NOMO-1 treated with DMSO at 0.1 percent for 48 hours (cell line): ENCODE results near the gene METTL16.
"Not testable (repeated sequence)": the region's sequence is repeated elsewhere in the genome, so short reads cannot be mapped to it uniquely, and the experiment has no call there.

Experiments
- DNase-seq: peaks from one replicate; lab custom pipeline; 2025; ENCODE audit not compliant: unreplicated experiment; lab: John Stamatoyannopoulos, UW

METTL16 gene

DNA sequence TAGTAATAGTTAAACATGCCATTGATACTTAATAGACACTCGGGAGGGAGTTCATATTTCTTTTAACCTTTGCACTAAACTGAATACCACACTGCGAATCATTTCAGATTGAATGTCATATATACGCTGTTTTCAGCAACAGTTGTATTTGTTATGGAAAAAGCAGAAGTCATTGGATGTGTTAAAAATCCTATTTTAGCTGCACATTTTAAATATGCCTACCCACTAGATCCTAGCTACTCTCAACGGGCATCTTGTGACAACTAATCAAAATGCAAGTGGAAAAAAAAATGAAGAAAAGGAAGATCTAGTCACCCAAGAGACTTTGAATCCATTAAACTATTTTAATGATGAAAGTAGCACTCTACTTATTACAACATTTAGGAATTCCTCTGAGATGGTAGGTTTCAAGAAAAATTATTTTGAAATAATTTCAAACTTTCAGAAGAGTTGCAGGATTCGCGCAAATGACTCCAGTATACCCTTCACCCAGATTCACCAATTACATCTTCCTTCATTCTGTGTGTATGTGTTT lies 59.4 kb downstream of the METTL16 start:
- DNase-seq: no peak

DNA sequence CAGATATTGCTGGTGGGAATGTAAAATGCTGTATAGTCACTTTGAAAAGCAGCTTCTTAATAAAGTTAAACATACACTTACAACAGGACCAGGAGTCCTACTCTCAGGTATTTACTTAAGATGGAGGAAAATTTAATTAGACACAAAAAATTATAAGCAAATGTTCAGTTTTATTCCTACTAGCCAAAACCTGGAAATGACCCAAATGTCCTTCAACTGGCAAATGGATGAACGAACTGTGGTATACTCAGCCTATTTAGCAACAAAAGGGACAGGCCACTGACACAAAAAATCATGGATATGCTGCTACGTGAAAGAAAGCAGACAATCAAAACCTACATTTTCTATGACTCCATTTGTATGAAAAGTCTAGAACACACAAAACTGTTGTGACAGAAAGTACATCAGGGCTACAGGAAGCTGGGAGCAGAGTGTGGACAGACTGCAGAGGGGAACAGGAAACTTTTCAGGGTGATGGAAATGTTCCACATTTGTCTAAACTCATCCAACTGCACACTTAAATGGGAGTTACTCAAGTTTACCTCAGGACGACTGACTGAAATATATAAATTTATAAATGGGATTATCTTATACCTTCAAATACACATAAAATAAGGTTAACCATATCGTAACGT lies 61.6 kb downstream of the METTL16 start:
- no peak for DNase-seq

DNA sequence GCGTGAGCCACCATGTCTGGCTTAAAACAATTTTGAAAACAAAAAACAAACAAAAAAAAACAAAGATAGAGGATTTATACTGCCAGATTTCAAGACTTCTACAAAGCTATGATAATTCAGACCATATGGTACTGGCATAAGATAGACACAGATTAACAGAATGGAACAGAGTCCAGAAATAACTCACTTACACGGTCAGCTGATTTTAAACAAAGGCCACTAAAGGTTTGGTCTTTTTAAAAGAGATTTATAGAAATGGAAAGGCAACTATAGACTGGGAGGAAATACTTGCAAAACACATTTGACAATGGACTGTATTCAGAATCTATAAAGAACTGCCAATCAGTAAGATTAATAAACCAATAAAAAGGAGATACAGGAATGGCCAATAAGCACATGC lies 62.2 kb downstream of the METTL16 start:
- no peak for DNase-seq

DNA sequence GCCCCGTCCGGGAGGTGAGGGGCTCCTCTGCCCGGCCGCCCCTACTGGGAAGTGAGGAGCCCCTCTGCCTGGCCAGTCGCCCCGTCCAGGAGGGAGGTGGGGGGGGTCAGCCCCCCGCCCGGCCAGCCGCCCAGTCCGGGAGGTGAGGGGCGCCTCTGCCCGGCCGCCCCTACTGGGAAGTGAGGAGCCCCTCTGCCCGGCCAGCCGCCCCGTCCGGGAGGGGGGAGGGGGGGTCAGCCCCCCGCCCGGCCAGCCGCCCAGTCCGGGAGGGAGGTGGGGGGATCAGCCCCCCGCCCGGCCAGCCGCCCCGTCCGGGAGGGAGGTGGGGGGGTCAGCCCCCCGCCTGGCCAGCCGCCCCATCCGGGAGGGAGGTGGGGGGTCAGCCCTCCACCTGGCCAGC lies 64.2 kb downstream of the METTL16 start:
- not testable (repeated sequence) for DNase-seq

DNA sequence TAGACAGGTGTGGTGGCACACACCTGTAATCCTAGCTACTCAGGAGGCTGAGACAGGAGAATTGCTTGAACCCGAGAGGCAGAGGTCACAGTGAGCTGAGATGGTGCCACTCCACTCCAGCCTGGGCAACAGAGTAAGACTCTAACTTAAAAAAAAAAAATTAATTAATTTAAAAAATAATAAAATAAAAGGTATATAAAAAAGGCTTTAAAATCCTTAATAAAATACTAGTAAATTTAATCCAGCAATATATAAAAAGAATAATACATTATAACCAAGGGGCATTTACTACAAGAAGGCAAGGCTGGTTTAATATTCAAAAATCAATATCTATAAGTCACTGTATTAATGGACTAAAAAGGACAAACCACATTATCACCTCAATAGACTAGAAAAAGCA lies 66.0 kb downstream of the METTL16 start:
- no peak for DNase-seq

DNA sequence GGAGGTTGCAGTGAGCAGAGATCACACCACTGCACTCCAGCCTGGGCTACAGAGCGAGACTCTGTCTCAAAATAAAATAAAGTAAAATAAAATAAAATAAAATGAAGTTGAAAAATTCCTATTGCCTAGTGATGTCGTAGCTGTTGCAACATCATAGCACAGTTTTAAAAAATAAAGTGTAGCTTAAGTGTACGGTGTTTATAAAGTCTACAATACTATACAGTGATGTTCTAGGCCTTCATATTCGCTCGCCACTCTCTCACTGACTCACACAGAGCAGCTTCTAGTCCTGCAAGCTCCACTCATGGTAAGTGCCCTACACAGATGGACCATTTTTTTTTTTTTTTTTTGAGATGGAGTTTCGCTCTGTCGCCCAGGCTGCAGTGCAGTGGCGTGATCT lies 67.3 kb downstream of the METTL16 start:
- DNase-seq: no peak

DNA sequence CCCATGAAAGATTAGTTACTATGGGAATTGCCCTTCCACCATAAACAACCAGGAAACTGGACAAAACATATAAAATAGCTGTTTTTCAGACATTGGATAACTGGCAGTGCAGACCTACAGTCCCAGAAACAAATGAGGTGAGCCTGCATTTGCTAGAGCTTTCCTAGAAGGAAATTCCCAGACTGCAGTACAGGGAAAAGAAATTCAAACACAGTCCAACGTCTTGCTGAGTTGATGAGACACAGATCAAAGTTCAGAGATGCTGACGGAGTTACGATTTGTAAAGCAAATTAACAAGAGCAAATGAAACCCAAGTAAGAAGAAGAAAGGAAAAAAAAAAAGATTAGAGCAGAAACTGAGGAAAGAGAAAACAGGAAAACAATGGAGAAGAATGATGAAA lies 69.5 kb downstream of the METTL16 start:
- no peak for DNase-seq

DNA sequence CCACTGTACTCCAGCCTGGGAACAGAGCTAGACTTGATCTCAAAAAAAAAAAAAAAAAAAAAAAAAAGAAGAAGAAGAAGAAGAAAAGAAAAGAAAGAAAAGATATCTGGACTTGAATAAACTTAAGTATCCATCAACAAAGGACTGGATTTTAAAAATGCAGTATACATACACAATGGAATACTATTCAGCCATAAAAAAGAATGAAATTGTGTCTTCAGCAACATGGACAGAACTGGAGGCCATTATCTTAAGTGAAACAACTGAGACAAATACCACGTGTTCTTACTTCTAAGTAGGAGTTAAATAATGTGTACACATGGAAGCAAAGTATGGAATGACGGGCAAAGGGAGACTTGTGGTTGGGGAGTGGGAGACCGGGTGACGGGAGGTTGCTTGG lies 70.8 kb downstream of the METTL16 start:
- DNase-seq: no peak

DNA sequence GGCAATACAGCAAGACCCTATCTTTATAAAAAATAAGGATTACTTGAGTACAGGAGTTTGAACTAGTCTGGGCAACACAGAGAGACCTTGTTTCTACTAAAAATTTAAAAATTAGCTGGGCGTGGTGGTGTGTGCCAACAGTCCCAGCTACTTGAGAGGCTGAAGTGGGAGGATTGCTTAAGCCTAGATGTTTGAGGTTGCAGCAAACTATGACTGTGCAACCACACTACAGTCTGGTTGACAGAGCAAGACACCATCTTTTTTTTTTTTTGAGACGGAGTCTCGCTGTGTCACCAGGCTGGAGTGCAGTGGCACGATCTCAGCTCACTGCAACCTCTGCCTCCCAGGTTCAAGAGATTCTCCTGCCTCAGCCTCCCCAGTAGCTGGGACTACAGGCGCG lies 71.7 kb downstream of the METTL16 start:
- DNase-seq: not testable (repeated sequence)

DNA sequence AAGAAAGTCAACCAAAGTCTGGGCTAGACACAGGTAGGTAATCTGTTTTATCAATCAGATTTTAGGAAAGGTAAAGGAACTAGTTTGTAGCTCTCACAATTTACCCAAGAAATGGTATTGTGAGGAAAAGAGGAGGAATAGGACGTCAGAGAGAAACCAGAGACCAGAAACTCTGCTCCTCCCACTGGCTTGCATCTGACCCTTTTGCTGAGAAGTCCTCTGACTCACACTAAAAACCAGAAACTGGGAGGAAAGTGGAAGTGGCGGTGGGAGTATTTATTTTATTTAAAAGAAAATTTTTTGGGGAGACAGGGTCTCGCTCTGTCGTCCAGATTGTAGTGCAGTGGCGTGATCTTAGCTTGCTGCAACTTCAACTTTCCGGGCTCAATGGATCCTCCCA lies 72.9 kb downstream of the METTL16 start:
- no peak for DNase-seq

DNA sequence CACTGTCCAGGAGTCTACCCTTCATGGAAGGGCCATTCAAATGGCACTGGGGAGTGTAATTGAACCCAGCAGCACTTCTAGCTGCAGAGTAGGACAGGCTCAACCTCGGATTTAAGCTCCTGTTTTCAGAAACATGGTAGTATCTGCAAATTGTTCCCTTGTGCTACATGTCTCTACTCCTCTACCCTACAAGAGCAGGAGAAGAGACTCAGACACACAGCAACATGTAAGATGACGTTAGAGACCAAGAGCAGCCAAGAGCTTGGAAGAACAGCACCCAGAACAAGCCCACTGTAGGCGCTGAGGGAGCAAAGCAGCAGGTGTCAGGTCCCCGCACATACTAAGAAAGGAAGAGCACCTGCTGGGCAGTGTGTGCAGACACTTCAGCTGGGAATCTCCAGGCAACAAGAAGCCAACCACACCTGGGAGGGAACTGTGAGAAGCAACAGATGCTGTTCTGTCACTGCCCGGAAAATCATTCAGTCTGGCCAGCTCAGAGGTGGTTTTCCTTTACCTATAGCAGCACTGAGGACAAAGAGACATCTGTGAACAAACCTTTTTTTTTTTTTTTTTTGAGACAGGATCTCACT lies 75.3 kb downstream of the METTL16 start:
- DNase-seq: no peak

DNA sequence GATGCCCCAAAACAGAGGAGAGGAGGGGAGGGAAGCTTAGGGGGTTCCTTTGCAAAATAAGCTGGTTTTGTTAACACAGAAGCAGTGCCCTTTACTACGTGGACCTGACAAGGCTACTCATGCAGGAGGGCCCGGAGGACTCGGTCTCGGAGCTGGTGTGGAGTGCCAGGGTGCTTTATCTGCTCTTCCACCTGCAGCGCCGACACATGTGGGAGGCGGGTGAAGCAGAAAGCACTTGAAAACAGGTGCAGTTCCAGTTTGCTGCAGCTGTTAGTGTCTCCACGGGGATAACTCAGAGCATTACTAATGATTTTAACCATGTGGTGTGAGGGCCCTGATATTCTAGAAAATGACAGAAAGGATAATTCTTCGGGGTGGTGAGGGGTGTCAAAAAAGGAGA lies 75.8 kb downstream of the METTL16 start:
- no peak for DNase-seq

DNA sequence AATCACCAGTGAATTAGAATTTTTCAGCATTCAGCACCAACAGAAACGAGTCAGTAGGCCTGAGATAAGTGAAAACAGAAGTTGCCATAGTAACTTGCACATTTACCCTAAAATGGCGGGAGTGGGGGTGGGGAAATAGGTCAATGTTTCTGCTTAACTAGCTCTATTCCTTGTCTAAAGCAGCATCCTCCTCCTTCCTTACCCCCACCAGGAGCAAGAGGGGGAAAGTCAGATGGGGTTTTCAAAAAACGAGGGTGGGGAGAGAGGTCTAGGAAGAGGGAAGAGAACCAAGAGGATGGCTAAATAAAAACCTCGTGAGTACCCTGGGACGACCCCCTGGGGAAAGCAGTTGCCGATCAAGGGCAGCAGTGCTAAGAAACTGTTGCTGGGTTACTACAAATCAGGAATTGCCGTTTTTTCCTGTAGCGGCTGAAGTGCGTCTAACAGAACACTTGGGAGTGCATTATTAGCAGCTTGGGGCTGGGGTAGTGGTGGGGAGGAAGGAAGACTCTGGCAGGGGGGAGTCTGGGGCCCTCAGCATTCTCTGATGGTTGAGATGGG lies 76.4 kb downstream of the METTL16 start:
- no peak for DNase-seq

DNA sequence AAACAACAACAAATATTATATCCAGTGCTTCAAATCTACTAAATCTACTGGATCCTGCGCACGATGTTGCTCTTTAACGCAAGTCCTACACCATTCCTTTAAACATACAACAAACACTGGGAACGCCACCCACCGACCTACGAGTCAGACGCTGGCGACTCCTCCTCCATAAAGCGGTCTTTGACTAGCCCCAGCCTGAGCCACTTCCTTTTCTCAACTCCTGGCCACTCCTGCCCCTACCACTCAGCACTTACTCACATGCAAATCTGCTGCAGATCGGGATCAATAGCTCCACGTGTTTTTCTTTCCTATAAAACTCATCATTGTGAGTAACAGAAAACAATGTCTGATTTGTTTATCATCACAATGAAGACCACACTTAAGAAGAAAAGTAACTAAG lies 78.0 kb downstream of the METTL16 start:
- no peak for DNase-seq

DNA sequence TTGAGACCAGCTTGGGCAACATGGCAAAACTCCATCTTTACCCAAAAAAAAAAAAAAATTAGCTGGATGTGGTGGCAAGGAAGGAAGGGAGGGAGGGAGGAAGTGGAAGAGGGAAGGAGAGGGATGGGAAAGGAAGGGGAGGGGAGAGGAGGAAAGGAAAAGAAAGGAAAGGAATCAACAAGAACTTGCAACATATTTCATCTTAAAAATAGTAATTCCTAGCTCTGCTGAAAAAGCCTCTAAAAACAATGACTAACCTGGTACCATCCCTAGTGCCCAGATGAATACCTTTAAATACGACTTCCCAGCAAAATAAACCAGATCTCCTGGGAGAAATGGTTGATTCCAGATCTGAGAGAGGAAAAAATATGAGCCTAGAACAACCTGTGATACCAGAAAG lies 83.8 kb downstream of the METTL16 start:
- no peak for DNase-seq

DNA sequence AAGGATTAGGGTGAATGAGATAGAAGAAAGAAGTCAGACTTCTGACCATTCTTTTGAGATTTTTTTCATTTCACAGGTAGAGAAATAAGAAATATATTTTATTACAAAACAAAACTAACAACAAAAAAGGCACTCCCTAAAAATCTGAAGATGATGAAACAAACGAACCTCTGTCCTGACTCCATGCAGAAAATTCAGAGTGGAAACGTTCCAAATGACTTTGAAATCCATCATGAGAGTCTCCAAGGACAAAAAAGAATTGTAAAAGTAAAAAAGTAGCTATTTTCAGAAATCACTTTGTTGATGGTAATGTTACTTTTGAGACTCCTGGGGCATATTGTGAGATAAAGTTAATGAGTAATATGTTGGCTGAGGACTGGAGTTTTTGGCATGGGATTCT lies 84.5 kb downstream of the METTL16 start:
- no peak for DNase-seq

DNA sequence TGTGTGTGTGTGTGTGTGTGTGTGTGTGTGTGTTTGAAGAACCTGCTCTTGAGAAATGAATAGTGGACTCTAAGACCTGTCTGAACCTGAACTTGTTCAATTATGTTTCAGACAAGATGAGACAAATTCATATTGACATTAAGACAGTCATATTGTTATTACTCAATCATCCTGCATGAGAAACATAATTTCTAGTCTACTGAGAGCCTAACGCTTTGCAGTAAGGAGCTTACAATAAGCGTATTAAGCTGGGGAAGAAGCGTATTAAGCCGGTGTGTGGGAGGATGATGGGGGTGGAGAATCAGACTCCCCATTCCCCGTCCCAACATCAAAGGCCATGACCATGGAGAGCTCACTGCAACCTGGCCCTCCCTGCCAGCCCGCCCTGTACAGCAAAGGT lies 88.4 kb downstream of the METTL16 start:
- DNase-seq: no peak

DNA sequence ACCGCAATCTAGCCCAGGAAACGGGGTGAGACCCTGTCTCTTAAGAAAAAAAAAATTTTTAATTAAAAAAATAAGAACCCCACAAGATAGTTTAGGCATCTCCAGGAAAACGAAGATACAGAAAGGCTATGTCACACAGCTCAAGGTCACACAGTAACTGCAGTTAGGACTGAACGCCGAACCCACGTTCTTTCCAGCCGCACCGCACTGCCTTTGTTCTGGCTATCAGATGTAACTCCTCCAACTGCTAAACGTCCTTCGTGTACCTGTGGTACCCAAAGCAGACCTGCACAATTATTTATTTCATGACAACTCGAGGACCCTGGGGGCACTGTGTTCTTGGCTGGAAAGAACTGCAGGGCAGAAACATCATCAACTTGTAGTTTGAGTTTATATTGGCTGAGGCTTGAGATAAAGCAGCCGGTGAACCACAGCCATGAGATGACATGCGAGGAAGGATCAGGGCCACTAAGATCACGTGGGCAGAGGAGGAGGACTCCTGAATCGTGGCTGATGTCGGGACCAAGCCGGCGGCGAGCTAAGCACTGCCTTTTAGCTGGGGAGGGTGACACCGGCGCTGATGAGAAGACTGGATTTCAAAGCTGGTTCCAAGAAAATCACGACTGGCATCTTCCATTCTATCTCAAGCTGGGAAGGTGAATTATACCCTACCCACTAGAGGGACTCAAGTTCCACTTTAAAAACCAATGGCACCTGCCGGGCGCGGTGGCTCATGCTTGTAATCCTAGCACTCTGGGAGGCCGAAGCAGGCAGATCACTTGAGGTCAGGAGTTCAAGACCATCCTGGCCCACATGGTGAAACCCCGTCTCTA lies 90.2 kb downstream of the METTL16 start:
- DNase-seq: no peak

DNA sequence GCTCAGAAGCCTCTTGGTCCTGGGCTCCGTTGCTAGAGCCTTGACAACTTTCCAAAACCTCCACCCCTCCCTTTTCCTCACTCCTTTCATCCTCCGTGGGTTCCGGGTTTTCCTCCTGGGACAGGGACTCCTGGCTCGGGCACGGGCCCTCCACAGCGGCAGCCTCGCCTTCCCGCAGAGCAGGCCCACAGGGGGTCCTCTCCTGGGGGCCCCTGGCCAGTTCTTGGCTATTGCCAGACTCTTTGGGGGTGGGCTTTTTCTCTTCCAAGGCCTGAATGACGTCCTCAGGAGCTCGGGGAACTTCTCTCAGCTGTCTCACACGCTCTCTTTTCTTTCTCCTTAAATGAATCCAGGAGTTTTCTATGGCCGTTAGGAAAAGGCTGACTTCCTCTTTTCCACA lies 91.5 kb downstream of the METTL16 start:
- no peak for DNase-seq

DNA sequence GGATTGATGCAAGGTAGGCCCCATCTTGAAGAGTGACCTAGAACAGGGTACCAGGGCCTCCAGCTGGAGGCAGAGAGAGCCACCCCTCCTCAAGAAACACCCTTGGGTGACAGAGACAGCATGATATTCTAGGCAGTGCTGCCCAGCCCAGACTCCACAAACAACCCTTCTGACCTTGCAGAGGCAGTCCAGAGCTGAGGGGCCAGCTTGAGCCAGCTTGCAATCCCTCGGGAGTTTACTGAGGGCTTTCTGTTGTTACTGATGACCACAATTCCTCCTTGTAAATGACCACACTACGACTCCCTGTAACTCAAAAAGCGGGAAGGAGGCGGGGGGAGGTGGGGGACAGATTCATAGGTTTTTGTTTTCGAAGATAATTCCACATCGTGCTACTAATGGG lies 92.2 kb downstream of the METTL16 start:
- no peak for DNase-seq

DNA sequence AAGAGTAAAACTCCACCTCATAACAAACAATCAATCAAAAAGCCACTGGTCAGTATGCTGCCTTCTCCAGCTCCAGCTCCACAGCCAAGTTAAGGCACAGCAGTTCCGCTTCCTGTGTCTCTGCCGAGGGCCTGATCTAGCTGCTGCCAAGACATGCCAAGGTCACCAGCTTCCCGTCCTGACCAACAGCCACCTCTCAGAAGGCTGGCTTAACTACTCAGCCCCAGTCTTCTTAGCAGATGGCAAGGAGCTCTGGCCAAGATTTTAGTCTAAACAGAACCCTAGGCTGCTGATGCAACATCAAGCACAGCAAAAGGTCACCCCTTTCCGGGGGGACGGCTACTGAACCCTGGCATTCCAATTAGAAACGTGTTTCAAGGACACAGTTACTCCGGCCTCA lies 93.1 kb downstream of the METTL16 start:
- no peak for DNase-seq
